MM.1S (cell line): Measurements from ENCODE around the gene PDX1.

Source experiments
- DNase-seq: peaks from one replicate; pipeline ENCODE4 v3.0.0-alpha.2; 2015
- H2AFZ ChIP-seq: fragments of 300-600 bp; sonication (generic); 2 replicates; pipeline ENCODE4 v1.6.0; 2016; ENCODE audit warnings: antibody characterized with exemption, low read length
- H3F3A ChIP-seq: fragments of 300-600 bp; sonication (generic); 2 replicates; pipeline ENCODE4 v1.6.1; 2016; ENCODE audit warnings: mild to moderate bottlenecking, antibody characterized with exemption, low read length, moderate library complexity, mixed read lengths; ENCODE audit not compliant: insufficient read depth
- H3K27ac ChIP-seq: fragments of 300-600 bp; sonication (generic); 2 replicates; pipeline ENCODE4 v1.5.1; 2016; ENCODE audit warnings: mild to moderate bottlenecking, low read length
- H3K27me3 ChIP-seq: fragments of 300-600 bp; sonication (generic); replicated peaks from 2 replicates; pipeline ENCODE4 v1.6.0; 2016; ENCODE audit warnings: low read length; ENCODE audit not compliant: insufficient read depth
- H3K36me3 ChIP-seq: fragments of 300-600 bp; sonication (generic); replicated peaks from 2 replicates; pipeline ENCODE4 v1.6.1; 2016; ENCODE audit warnings: mild to moderate bottlenecking, low read length, mixed read lengths; ENCODE audit not compliant: insufficient read depth
- H3K4me1 ChIP-seq: fragments of 300-600 bp; sonication (generic); 2 replicates; pipeline ENCODE4 v1.6.1; 2016; ENCODE audit warnings: low read length, mixed read lengths
- H3K4me2 ChIP-seq: fragments of 300-600 bp; sonication (generic); 2 replicates; pipeline ENCODE4 v1.6.0; 2016; ENCODE audit warnings: low read depth, low read length
- H3K4me3 ChIP-seq: fragments of 300-600 bp; sonication (generic); 2 replicates; pipeline ENCODE4 v1.5.1; 2016; ENCODE audit warnings: low read length, mixed read lengths
- H3K79me2 ChIP-seq: fragments of 300-600 bp; sonication (generic); 2 replicates; pipeline ENCODE4 v1.6.1; 2016; ENCODE audit warnings: mixed run types, low read length, mixed read lengths
- H3K9ac ChIP-seq: fragments of 300-600 bp; sonication (generic); 2 replicates; pipeline ENCODE4 v1.6.1; 2016; ENCODE audit warnings: low read length, mixed read lengths
- H3K9me2 ChIP-seq: fragments of 300-600 bp; sonication (generic); replicated peaks from 2 replicates; pipeline ENCODE4 v1.6.1; 2016; ENCODE audit warnings: mild to moderate bottlenecking, low read length, mixed read lengths; ENCODE audit not compliant: insufficient read depth
- H3K9me3 ChIP-seq: fragments of 300-600 bp; sonication (generic); replicated peaks from 2 replicates; pipeline ENCODE4 v1.6.1; 2016; ENCODE audit warnings: mild to moderate bottlenecking, low read length, mixed read lengths; ENCODE audit not compliant: insufficient read depth
- H4K20me1 ChIP-seq: fragments of 300-600 bp; sonication (generic); 2 replicates; pipeline ENCODE4 v1.6.1; 2016; ENCODE audit warnings: mild to moderate bottlenecking, low read length, moderate library complexity, mixed read lengths; ENCODE audit not compliant: insufficient read depth
- EZH2 ChIP-seq: fragments of 300-600 bp; sonication (generic); optimal IDR thresholded peaks from 2 replicates; pipeline ENCODE3; 2017; ENCODE audit warnings: low read depth, mild to moderate bottlenecking, antibody characterized with exemption, low read length, mixed read lengths
- EZH2phosphoT487 ChIP-seq: fragments of 300-600 bp; sonication (generic); IDR thresholded peaks from 2 replicates; pipeline ENCODE4 v1.6.1; 2018; ENCODE audit warnings: antibody characterized with exemption, low read length
- TF ChIP-seq, protein P1 (sequence below): fragments of 300-600 bp; sonication (generic); IDR thresholded peaks from 2 replicates; pipeline ENCODE4 v1.5.1; 2016; ENCODE audit warnings: antibody characterized with exemption, low read length, mixed read lengths

The PDX1 gene

GRCh38 chr13:27907121-27907787 lies 12.5 kb upstream of the PDX1 start:
- no peak overlapping the region for H3K4me2 ChIP-seq
- H3K9me2 ChIP-seq, result no peaks in the 10 kb centered on the region
- H3K27ac ChIP-seq, result no peak overlapping the region
- no peaks in the 10 kb centered on the region for H3F3A ChIP-seq
- H3K9ac ChIP-seq, result no peak overlapping the region
- TF ChIP-seq EZH2, result no peak
- no peak for TF ChIP-seq EZH2phosphoT487
- TF ChIP-seq, protein P1, sequence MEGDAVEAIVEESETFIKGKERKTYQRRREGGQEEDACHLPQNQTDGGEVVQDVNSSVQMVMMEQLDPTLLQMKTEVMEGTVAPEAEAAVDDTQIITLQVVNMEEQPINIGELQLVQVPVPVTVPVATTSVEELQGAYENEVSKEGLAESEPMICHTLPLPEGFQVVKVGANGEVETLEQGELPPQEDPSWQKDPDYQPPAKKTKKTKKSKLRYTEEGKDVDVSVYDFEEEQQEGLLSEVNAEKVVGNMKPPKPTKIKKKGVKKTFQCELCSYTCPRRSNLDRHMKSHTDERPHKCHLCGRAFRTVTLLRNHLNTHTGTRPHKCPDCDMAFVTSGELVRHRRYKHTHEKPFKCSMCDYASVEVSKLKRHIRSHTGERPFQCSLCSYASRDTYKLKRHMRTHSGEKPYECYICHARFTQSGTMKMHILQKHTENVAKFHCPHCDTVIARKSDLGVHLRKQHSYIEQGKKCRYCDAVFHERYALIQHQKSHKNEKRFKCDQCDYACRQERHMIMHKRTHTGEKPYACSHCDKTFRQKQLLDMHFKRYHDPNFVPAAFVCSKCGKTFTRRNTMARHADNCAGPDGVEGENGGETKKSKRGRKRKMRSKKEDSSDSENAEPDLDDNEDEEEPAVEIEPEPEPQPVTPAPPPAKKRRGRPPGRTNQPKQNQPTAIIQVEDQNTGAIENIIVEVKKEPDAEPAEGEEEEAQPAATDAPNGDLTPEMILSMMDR, result no peak
- H3K79me2 ChIP-seq, result no peaks in the 10 kb centered on the region
- H3K36me3 ChIP-seq, result no peaks in the 10 kb centered on the region
- no peak for DNase-seq
- no peaks in the 10 kb centered on the region for H3K4me1 ChIP-seq
- H4K20me1 ChIP-seq, result no peaks in the 10 kb centered on the region
- no peak overlapping the region for H2AFZ ChIP-seq
- no peak overlapping the region for H3K4me3 ChIP-seq
- H3K27me3 ChIP-seq, result no peaks in the 10 kb centered on the region
- no peaks in the 10 kb centered on the region for H3K9me3 ChIP-seq

- H3K27me3 ChIP-seq, result no peaks in the 10 kb centered on the region
- no peak overlapping the region for H3K4me3 ChIP-seq
- no peak overlapping the region for H3K4me2 ChIP-seq
- no peaks in the 10 kb centered on the region for H3F3A ChIP-seq
- no peak for DNase-seq
- no peaks in the 10 kb centered on the region for H3K36me3 ChIP-seq
- no peak for TF ChIP-seq EZH2
- TF ChIP-seq EZH2phosphoT487, result no peak
- TF ChIP-seq, protein P1, result no peak
- no peaks in the 10 kb centered on the region for H3K4me1 ChIP-seq
- no peaks in the 10 kb centered on the region for H3K9me3 ChIP-seq
- no peaks in the 10 kb centered on the region for H3K79me2 ChIP-seq
- H3K27ac ChIP-seq, result no peak overlapping the region
- no peak overlapping the region for H2AFZ ChIP-seq
- H4K20me1 ChIP-seq, result no peaks in the 10 kb centered on the region
- H3K9me2 ChIP-seq, result no peaks in the 10 kb centered on the region
- H3K9ac ChIP-seq, result no peak overlapping the region
Observed at GRCh38 chr13:27909378-27909777, 10.4 kb upstream of the PDX1 start.

GRCh38 chr13:27911521-27911920 lies 8.3 kb upstream of the PDX1 start:
- H3K79me2 ChIP-seq, result no peaks in the 10 kb centered on the region
- H3K9me3 ChIP-seq, result no peaks in the 10 kb centered on the region
- TF ChIP-seq, protein P1, result no peak
- TF ChIP-seq EZH2, result no peak
- no peak for TF ChIP-seq EZH2phosphoT487
- H3K9me2 ChIP-seq, result no peaks in the 10 kb centered on the region
- H2AFZ ChIP-seq, result no peak overlapping the region
- H3K9ac ChIP-seq, result no peak overlapping the region
- no peak overlapping the region for H3K4me2 ChIP-seq
- DNase-seq, result no peak
- H3K36me3 ChIP-seq, result no peaks in the 10 kb centered on the region
- no peaks in the 10 kb centered on the region for H4K20me1 ChIP-seq
- no peaks in the 10 kb centered on the region for H3K4me1 ChIP-seq
- H3K4me3 ChIP-seq, result no peak overlapping the region
- H3K27me3 ChIP-seq, result no peaks in the 10 kb centered on the region
- no peak overlapping the region for H3K27ac ChIP-seq
- no peaks in the 10 kb centered on the region for H3F3A ChIP-seq
